Ammon's horn (tissue), 1 donor: Measurements from ENCODE around the gene C18orf63.
A peak's percentile ranks its signal among the peaks of the same experiment; 100 is the strongest.
"Not testable (repeated sequence)": the region's sequence is repeated elsewhere in the genome, so short reads cannot be mapped to it uniquely, and the experiment has no call there.

Experiments used
- DNase-seq: peaks from one replicate; pipeline ENCODE4 v3.0.0-alpha.2; 2016; ENCODE audit warnings: low spot score

Gene C18orf63

DNA sequence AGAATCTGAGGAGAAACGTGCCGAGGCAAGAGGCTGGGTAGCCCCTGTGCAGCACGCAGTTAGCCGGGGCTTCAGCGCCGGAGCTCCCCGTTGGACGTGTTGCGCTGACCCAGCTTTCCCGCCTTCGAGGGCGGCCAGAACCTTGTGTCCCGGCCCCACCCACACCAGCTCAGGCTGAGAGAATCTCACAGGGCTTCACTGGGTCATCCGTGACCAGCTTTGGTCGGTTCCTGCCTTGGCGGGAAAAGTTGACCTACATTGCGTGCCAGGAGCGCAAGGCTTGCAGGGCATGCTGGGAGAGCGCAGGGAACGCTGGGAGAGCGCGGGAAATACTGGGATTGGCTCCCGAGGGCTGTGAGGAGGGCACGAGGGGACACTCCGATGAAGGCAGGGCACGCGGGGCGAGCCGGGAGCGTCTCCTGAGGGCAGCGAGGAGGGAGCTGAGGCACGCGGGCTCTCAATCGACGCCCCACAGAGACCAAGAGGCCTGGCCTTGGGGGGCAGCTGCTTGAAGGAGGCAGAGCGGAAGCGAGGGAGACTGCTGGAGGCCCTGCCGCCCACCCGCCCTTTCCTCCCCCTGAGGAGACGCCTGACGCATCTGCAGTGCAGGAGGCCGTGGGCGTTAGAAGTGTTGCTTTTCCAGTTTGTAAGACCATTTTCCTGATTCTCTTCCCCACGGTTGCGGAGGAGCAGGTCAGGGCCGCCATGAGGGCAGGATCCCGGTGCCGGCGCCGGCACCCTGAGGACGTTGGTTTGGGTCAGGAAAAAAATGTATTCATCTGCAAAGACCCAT, at the start of gene C18orf63:
TSS of gene C18orf63 (plus strand) at position 376 of the 793 bp plus-strand sequence. CDS start 2,027 bp downstream, outside the sequence.
- no peak for DNase-seq

- no peak for DNase-seq
These were observed 49.5 kb upstream of the C18orf63 start for GRCh38 chr18:74266161-74266560.

DNA sequence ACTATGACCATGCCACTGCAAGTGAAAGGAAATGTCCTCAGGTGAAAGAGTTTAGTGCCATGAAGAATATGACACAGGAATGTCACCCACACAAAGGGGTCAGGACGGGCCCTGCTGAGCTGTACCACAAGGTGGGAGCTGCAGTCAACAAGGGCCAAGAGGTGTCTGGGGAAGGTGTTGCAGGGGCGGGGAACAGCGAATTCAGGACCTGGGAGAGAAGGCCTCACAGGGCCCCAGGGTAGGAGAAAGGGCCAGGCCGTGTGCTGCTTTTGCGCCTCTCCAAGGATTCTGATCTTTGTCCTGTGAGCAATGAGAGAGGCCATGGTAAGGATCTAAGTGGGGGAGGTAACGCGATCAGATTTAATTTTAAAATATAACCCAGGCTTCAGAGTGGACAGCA, 47.5 kb upstream of the C18orf63 start:
- DNase-seq, result no peak

DNA sequence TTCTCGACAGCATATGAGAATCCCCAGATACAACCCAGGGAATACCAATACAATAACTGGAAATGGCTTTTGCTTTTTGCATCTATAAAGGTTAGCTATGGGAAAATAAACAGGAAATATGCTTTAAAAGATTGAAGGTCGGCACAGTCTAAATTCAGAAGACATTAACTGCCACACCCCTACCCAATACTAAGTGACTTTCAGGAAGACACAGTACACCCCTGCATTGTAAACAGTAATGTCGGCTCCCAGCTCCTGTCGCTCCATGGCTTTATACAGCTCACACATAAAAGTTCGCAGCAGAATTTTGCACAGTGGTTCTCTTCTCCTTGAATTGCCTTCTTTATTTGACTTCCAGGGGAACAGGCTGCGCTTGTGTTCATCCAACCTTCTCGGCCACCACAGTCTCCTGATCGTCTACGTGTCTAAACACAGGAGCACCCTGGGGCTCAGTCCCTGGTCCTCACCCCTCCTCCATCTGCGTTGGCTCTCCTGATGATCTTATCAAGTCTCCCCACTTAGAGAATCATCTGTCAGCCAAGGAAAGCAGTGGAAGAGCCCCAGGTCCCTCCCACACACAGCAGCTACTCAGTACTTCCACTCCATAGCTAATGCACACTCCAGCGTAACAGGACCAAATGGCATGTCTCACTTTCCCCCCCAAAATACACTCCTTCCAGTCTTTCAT, 46.6 kb upstream of the C18orf63 start:
- peak; percentile 42 for DNase-seq

GRCh38 chr18:74271635-74272034, 44.0 kb upstream of the C18orf63 start:
- no peak for DNase-seq

GRCh38 chr18:74273394-74273793, 42.2 kb upstream of the C18orf63 start:
- no peak for DNase-seq

DNA sequence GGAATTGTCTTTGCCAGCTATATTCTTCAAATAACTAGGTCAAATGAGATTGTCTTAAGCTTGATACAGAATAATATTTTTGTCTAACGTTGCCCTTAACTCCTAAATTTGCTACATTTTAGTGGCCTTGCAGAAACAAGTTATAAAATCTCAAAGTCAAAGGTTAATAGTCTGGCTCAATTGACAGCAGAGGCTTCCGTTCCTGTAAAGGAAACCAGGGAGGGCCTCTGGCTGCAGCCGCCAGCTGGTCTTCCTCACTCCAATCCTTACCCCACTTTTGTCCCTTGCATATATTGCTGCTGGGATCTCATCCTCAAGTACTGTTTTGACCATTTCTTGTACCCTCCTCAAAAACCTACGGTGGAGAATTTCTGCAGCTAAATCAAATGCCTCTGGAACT, 40.9 kb upstream of the C18orf63 start:
- DNase-seq, result no peak

DNA sequence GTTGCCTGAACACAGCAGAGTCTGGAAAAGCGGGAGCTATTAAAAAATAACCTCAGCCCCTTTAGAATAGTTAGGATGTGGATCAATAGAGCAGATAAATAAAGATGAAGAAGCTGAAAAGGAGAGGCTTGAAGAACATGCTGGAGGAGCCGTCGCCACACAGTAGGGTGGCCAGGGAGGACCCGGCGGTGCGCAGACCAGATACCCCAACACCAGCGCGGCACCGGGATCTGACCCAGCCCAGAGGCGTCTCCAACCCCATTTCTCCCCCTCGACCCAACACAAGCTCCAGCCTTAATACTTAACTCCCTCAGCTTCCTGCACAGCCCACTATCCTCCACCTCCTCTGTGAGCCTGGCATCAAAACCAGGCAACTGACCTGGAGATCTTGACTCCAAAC, 39.9 kb upstream of the C18orf63 start:
- no peak for DNase-seq

DNA sequence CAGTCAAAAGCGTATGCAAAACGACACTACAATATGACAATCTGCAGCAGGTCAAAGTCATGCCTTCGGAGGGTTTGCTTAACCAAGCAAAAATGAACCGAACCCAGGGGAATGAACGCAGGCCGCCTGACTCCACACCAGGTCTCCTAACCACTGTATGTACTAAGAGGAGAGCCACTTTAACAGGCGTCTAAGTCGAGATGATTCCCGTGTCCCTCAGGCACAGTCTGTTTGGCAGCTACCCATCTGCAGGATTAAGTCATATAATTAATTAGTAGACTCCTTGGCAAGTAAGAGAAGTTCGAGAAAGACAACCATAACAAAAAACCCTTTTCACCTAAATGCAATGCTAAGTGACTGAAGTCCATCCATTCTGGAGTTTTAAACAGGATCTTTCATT, 39.0 kb upstream of the C18orf63 start:
- no peak for DNase-seq

- no peak for DNase-seq
These were observed 38.3 kb upstream of the C18orf63 start for GRCh38 chr18:74277296-74277695.

GRCh38 chr18:74278058-74278457, 37.6 kb upstream of the C18orf63 start:
- DNase-seq, result no peak

DNA sequence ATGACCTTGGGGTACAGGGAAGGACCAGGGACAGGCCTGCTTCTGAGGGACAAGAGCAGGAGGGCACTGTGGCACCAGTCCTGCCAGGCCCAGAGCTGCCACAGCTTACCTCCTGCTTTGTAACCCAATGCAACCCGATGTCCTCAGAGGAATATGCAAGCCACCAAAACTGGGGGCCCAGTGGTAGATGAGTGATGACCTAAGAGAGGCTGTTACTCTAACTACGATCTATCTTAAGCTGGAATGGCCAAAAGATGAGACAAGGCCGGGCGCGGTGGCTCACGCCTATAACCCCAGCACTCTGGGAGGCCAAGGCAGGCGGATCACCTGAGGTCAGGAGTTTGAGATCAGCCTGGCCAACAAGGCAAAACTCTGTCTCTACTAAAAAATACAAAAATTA, 36.7 kb upstream of the C18orf63 start:
- DNase-seq, result no peak

DNA sequence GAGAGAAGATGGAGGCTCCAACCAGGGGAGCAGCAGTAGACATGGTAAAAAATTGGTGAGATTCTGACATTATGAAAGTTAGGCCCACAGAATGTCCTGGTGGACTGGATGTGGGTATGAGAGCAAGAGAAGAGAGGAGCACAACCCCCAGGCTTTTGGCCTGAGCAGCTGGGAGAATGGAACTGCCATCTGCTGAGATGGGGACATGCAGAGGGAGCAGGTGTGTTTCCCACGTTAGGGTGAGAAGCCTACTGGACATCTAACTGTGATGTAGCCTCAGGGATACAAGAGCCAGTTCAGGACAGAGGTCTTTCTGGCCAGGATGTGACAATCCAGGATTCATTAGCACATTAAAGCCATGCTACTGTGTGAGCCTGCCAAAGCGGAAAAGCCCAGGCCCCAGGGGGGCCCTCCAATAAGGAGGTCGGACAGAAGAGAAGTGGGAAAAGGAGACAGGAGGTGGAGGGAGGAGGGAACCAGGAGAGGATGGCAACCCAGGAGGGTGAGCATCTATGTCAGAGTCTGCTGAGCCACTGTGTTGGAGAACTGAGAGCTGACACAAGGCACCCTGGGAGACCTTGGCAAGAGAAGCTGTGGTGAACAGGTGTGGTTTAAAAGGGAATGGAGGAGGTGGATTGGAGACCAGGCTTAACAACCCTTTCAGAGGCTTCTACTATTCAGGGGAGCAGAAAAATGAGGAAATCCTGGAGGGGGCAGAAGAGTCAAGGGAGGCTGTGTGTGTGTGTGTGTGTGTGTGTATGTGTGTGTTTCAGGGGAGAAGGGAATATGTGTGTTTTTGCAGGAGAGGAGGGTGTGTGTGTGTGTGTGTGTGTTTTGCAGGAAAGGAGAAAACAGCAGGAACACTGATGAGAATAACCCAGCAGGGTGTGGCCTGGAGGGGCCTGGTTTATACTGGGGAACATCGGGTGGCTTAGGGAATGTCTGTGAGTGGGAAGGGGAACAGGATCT, 34.3 kb upstream of the C18orf63 start:
- DNase-seq, result no peak

GRCh38 chr18:74281980-74282754, 33.5 kb upstream of the C18orf63 start:
- DNase-seq, result no peak

DNA sequence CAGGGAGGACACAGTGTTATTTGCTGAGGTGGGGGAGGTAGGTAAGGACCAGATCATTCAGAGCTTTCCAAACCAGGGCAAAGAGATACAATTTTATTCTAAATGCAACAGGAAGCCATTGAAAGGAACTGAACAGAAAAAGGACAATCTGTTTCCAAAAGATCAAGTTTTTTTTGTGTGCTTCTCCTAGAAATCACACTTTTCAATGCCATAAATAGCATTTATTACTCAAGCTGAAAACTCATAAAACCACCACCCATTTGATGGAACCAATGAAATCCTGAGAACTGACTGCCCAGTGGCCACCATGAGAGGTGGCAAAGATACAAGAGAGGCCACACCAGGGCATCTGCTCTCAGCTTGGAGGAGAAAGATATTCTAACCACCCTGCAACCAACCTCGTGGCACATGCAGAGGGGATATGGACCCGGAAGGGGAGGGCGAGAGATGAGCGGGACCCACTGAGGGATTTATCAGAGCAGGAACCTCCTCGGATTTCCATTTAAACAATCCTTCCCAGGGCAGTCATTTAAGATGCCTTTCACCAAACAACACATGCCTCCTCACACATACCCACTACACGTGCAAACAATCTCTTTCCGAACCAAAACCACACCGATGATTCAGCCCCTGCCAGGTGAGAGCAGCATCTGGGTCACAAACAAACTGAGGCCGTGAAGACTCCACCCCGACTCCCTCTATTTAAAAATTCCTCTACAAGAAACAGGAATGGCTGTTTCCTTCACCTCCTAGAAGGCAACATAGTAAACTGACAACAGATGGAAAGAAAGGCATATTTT, 32.7 kb upstream of the C18orf63 start:
- no peak for DNase-seq

DNA sequence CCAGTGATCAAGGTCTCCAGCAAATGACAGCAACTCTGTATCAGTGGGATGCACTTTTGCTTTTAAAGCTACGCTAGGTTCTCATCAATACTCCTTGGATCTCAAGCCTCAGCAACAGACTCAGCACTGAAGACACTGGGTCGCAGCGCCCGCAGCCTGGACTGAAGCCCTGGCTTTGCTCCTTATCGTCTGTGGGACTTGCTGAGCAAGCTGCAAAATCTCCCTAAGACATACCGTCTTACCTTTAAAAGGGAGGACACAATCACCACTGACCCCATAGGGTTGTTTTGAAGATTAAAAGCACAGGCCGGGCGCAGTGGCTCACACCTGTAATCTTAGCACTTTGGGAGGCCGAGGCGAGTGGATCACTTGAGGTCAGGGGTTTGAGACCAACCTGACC, 32.0 kb upstream of the C18orf63 start:
- no peak for DNase-seq

- DNase-seq, result peak; percentile 64
These were observed 31.3 kb upstream of the C18orf63 start for GRCh38 chr18:74284191-74284979.

GRCh38 chr18:74284980-74285355, 30.7 kb upstream of the C18orf63 start:
- DNase-seq, result no peak

DNA sequence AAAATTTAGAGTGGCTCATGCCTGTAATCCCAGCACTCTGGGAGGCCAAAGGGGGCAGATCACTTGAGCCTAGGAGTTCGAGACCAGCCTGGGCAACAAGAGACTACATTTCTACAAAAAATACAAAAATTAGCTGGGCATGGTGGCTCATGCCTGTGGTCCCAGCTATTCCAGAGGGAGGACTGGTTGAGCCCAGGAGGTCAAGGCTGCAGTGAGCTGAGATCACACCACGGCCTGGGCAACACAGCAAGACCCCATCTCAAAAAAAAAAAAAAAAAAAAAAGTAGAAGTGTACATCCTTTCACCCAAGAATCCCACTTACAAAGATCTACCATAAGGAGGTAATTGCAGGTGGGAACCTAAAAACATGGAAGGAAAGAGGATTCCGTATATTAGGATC, 30.1 kb upstream of the C18orf63 start:
- DNase-seq, result not testable (repeated sequence)
